ENCODE results near the gene CIBAR2.

CIBAR2 gene

DNA sequence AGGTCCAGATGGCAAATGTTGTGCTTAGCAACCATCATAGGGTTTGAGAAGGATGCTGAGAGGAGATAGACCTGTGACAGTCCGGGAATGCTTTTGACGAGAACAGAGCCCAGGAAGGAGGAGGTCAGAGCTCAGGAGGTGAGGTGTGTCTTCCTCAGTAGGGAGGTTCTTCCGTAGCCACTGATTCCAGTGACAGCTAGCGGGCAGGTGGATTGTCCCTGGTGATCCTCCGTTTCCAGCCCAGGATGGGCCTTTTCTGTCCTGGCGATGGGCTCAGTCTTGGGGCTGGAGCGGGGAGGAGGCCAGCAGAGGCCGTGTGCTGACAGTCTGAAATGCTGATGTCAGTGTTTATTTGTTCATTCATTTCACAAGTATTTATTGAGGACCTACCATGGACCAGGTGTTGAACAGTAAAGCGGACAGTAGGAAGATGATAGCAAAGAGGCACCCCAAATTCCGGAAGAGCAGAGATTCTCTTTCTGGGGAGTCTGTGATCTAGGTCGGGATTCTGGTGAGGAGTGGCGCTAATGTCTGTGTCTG, 45.9 kb downstream of the CIBAR2 start:
- H3K4me1 ChIP-seq (ENCODE audit: control insufficient read depth, insufficient read depth, low read length) = no peaks in the 10 kb centered on the region
- no peak overlapping the region for H3K27ac ChIP-seq (ENCODE audit: extremely low read depth, low read depth, low read length)
- no peak overlapping the region for H3K4me3 ChIP-seq (ENCODE audit: low read depth, low read length)
- TF ChIP-seq, protein P1, sequence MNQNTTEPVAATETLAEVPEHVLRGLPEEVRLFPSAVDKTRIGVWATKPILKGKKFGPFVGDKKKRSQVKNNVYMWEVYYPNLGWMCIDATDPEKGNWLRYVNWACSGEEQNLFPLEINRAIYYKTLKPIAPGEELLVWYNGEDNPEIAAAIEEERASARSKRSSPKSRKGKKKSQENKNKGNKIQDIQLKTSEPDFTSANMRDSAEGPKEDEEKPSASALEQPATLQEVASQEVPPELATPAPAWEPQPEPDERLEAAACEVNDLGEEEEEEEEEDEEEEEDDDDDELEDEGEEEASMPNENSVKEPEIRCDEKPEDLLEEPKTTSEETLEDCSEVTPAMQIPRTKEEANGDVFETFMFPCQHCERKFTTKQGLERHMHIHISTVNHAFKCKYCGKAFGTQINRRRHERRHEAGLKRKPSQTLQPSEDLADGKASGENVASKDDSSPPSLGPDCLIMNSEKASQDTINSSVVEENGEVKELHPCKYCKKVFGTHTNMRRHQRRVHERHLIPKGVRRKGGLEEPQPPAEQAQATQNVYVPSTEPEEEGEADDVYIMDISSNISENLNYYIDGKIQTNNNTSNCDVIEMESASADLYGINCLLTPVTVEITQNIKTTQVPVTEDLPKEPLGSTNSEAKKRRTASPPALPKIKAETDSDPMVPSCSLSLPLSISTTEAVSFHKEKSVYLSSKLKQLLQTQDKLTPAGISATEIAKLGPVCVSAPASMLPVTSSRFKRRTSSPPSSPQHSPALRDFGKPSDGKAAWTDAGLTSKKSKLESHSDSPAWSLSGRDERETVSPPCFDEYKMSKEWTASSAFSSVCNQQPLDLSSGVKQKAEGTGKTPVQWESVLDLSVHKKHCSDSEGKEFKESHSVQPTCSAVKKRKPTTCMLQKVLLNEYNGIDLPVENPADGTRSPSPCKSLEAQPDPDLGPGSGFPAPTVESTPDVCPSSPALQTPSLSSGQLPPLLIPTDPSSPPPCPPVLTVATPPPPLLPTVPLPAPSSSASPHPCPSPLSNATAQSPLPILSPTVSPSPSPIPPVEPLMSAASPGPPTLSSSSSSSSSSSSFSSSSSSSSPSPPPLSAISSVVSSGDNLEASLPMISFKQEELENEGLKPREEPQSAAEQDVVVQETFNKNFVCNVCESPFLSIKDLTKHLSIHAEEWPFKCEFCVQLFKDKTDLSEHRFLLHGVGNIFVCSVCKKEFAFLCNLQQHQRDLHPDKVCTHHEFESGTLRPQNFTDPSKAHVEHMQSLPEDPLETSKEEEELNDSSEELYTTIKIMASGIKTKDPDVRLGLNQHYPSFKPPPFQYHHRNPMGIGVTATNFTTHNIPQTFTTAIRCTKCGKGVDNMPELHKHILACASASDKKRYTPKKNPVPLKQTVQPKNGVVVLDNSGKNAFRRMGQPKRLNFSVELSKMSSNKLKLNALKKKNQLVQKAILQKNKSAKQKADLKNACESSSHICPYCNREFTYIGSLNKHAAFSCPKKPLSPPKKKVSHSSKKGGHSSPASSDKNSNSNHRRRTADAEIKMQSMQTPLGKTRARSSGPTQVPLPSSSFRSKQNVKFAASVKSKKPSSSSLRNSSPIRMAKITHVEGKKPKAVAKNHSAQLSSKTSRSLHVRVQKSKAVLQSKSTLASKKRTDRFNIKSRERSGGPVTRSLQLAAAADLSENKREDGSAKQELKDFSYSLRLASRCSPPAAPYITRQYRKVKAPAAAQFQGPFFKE (tag by site-specific recombination; IDR thresholded peaks at IDR 0.05; ENCODE audit: borderline replicate concordance) = no peak
- no peak for TF ChIP-seq ZNF561 (tag by site-specific recombination; IDR thresholded peaks at IDR 0.05; ENCODE audit: borderline replicate concordance)
- TF ChIP-seq, protein P2, sequence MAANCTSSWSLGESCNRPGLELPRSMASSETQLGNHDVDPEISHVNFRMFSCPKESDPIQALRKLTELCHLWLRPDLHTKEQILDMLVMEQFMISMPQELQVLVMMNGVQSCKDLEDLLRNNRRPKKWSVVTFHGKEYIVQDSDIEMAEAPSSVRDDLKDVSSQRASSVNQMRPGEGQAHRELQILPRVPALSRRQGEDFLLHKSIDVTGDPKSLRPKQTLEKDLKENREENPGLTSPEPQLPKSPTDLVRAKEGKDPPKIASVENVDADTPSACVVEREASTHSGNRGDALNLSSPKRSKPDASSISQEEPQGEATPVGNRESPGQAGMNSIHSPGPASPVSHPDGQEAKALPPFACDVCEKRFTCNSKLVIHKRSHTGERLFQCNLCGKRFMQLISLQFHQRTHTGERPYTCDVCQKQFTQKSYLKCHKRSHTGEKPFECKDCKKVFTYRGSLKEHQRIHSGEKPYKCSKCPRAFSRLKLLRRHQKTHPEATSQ (tag by site-specific recombination; IDR thresholded peaks at IDR 0.05) = no peak
- no peak for TF ChIP-seq ZNF175 (tag by site-specific recombination; IDR thresholded peaks at IDR 0.05)
- TF ChIP-seq, protein P3, sequence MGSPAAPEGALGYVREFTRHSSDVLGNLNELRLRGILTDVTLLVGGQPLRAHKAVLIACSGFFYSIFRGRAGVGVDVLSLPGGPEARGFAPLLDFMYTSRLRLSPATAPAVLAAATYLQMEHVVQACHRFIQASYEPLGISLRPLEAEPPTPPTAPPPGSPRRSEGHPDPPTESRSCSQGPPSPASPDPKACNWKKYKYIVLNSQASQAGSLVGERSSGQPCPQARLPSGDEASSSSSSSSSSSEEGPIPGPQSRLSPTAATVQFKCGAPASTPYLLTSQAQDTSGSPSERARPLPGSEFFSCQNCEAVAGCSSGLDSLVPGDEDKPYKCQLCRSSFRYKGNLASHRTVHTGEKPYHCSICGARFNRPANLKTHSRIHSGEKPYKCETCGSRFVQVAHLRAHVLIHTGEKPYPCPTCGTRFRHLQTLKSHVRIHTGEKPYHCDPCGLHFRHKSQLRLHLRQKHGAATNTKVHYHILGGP (tag by site-specific recombination; IDR thresholded peaks at IDR 0.05) = no peak
- TF ChIP-seq ZNF394 (tag by site-specific recombination; IDR thresholded peaks at IDR 0.05; ENCODE audit: borderline replicate concordance) = no peak
- TF ChIP-seq ZNF138 (tag by site-specific recombination; IDR thresholded peaks at IDR 0.05; ENCODE audit: borderline replicate concordance) = no peak
- TF ChIP-seq ZNF24 (tag by site-specific recombination; IDR thresholded peaks at IDR 0.05) = no peak
- TF ChIP-seq ZNF843 (tag by site-specific recombination; IDR thresholded peaks at IDR 0.05) = no peak
- no peak for TF ChIP-seq RBAK (tag by site-specific recombination; IDR thresholded peaks at IDR 0.05)
- TF ChIP-seq ZNF549 (tag by site-specific recombination; IDR thresholded peaks at IDR 0.05) = no peak
- TF ChIP-seq, protein P4, sequence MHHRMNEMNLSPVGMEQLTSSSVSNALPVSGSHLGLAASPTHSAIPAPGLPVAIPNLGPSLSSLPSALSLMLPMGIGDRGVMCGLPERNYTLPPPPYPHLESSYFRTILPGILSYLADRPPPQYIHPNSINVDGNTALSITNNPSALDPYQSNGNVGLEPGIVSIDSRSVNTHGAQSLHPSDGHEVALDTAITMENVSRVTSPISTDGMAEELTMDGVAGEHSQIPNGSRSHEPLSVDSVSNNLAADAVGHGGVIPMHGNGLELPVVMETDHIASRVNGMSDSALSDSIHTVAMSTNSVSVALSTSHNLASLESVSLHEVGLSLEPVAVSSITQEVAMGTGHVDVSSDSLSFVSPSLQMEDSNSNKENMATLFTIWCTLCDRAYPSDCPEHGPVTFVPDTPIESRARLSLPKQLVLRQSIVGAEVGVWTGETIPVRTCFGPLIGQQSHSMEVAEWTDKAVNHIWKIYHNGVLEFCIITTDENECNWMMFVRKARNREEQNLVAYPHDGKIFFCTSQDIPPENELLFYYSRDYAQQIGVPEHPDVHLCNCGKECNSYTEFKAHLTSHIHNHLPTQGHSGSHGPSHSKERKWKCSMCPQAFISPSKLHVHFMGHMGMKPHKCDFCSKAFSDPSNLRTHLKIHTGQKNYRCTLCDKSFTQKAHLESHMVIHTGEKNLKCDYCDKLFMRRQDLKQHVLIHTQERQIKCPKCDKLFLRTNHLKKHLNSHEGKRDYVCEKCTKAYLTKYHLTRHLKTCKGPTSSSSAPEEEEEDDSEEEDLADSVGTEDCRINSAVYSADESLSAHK (tag by site-specific recombination; IDR thresholded peaks at IDR 0.05) = no peak
- no peak for TF ChIP-seq TRIM28 (IDR thresholded peaks at IDR 0.05; ENCODE audit: borderline replicate concordance, low read length)
- ChIA-PET CTCF (interaction anchor here (1.4 kb wide), 1 partner anchor 48 kb away, joined by 4 read pairs; no protein-coding TSS in a partner anchor), POLR2A (interaction anchor here (1.3 kb wide), 1 partner anchor 10 kb away, joined by 3 read pairs; no protein-coding TSS in a partner anchor)
- peaks cover 0 to 24% of the 10 kb centered on the region in 2 experiments; a peak in 1 of 3 replicates for H3K36me3 ChIP-seq (ENCODE audit: control insufficient read depth in 2 of 2, insufficient read depth in 1 of 2, low read length in 2 of 2)
- no peaks in the 10 kb centered on the region for H3K9me3 ChIP-seq (ENCODE audit: control insufficient read depth, insufficient read depth, low read depth, low read length)
